Aorta (tissue), 5 donors: Measurements from ENCODE around the gene MOV10L1. TPM values are rescaled to one million over a fixed set of nuclear protein-coding genes. Genes with fewer than 3 reads are reported as not detected.
A peak's percentile ranks its signal among the peaks of the same experiment; 100 is the strongest.

Experiments used
- ATAC-seq: fragments of 200-7000 bp; cut with Tn5 transposase; one replicate; pipeline ENCODE4 v1.9.1; 2022; ENCODE audit warnings: moderate library complexity; ENCODE audit not compliant: low FRiP score
- DNase-seq, 2 donors: peaks; one replicate each; pipeline ENCODE4 v3.0.0-alpha.2; 2020
- H3K27ac ChIP-seq, 2 donors: one replicate each; pipeline ENCODE4 v1.5.1; 2013; ENCODE audit warnings: low read length in 2 of 2, mild to moderate bottlenecking in 2 of 2, moderate library complexity in 2 of 2, control low read depth in 1 of 2, inconsistent platforms in 1 of 2, low read depth in 1 of 2
- H3K27me3 ChIP-seq, 2 donors: one replicate each; pipeline ENCODE4 v1.6.1; 2013; ENCODE audit warnings: control low read depth in 1 of 2, low read length in 1 of 2, mild to moderate bottlenecking in 1 of 2, moderate library complexity in 1 of 2; ENCODE audit not compliant: insufficient read depth in 2 of 2, control insufficient read depth in 1 of 2
- H3K36me3 ChIP-seq, 2 donors: one replicate each; pipeline ENCODE4 v1.6.1; 2013; ENCODE audit warnings: control low read depth in 1 of 2, low read length in 1 of 2, mild to moderate bottlenecking in 1 of 2; ENCODE audit not compliant: insufficient read depth in 2 of 2, control insufficient read depth in 1 of 2
- H3K4me1 ChIP-seq, 2 donors: one replicate each; pipeline ENCODE4 v1.6.1; 2013; ENCODE audit warnings: low read length in 2 of 2, control low read depth in 1 of 2, mild to moderate bottlenecking in 1 of 2, moderate library complexity in 1 of 2; ENCODE audit not compliant: insufficient read depth in 2 of 2, control insufficient read depth in 1 of 2
- H3K4me3 ChIP-seq, 2 donors: one replicate each; pipeline ENCODE4 v1.5.1; 2013; ENCODE audit warnings: low read length in 2 of 2, control low read depth in 1 of 2, mild to moderate bottlenecking in 1 of 2
- H3K9me3 ChIP-seq: one replicate; pipeline ENCODE4 v1.6.1; 2013; ENCODE audit warnings: mild to moderate bottlenecking, low read length; ENCODE audit not compliant: control insufficient read depth
- WGBS, 2 donors: extraction: QIAGEN DNeasy Blood & Tissue Kit; methylation state at CpG; one replicate each; pipeline ENCODE4 v1.1.7; 2013; 5-methylcytosine and 5-hydroxymethylcytosine counted together
- intact Hi-C, 2 donors: fragments of 100-400 bp; cut with DNase I; formaldehyde crosslinking; loops; one replicate each; pipeline versions ENCODE4 v1.14.2 to v1.15.0; 2022
- polyA plus RNA-seq, 2 donors: library from polyadenylated mRNA; stranded (reverse); fragments of 200-250 nt; gene quantifications; one replicate each; pipeline ENCODE4 v1.2.3, GENCODE V29; 2013
- total RNA-seq, 2 donors: library from RNA; stranded (reverse); fragmentation: NEBNext Ultra II Directional; extraction: Animal tissue kit (Norgen Biotek cat#: 25700); gene quantifications; one replicate each; pipeline ENCODE4 v1.2.1, GENCODE V29; 2021
- donor health status: healthy with polysubstance abuse.
- donor health status: Bipolar disorder and iron deficiency.
- donor health status: DM: no; HTN: no; CAD: no.
- donor health status: DM: no; HTN: no; CAD: no.
- donor health status: DM: yes; HTN: yes; CAD: no.

The MOV10L1 gene
- total and polyA plus RNA-seq, 4 donors, result 0.10 to 4.2 (median 2.4) TPM

DNA sequence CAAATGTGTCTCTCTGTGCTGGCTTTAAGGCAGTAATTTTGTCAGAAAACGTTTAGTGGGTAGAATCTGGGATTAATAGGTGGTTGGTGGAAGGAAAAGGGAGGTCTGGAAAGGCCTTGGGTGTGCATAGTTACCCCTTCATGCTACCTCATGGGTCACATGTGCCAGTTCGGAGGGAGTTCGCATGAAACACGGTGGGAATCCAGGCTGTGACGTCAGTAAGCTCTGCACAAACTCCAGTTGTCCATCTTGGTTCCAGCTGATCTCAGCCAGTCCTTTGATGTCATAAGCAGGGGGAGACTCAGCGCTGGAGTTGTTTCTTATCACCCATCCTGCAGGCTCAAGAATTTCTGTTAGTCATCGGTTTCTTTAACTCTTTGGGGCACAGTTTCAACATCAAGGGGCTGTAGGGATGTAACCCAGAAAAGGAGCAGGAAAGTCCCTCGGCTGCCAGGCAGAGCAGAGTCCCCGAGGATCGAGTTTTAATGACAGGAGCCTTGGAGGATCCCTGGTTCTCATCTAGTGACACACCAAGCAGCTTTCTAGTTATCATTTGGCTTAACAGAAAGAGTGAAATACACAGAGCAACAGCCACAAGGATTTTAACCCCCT lies 28.9 kb downstream of the MOV10L1 start:
- ATAC-seq, result peak; percentile 30
- DNase-seq, result no peak
- Histone ChIP-seq H3K27ac (no peak overlapping the region), H3K9me3 (no peaks in the 10 kb centered on the region), H3K4me3 (no peak overlapping the region), H3K27me3 (no peaks in the 10 kb centered on the region), H3K4me1 (no peaks in the 10 kb centered on the region), H3K36me3 (no peaks in the 10 kb centered on the region)
- intact Hi-C loops, result no loop called here
- WGBS, 2 donors, result 5 to 11% methylated on average over 10 of the region's 10 CpGs

DNA sequence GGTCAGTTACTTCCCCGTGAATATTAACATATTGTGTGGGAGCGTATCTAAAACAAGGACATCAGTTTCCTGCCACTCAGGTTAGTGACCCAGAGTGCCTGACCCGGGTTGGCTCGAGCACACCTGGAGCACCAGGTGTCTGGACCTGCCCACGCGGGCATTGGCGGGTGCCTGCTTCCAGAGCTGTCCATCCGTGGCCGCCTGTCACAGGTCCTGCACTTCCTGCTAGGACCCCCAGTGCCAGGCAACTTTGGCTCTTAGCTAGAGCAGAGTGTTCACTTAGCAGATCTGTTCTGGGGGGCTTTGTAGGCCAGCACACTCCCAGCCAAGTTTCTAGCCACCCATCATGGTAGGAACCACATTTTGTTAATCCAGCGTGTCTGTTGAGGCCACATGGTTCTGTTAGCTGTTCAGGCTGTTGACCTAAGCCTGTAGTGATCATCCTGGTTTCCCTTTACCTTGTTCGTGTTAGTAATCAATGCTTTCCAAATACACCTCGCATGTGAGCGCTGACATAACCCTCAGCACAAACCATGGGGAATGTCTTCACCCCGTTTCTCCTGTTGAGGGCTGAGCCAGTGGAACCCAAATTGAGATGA lies 29.5 kb downstream of the MOV10L1 start:
- DNase-seq, result no peak
- Histone ChIP-seq H3K27ac (no peak overlapping the region), H3K9me3 (no peaks in the 10 kb centered on the region), H3K27me3 (no peaks in the 10 kb centered on the region), H3K36me3 (no peaks in the 10 kb centered on the region), H3K4me3 (no peak overlapping the region), H3K4me1 (no peaks in the 10 kb centered on the region)
- intact Hi-C loops, result no loop called here
- no peak for ATAC-seq
- 79 to 80% methylated on average over 14 of the region's 14 CpGs for WGBS, 2 donors

DNA sequence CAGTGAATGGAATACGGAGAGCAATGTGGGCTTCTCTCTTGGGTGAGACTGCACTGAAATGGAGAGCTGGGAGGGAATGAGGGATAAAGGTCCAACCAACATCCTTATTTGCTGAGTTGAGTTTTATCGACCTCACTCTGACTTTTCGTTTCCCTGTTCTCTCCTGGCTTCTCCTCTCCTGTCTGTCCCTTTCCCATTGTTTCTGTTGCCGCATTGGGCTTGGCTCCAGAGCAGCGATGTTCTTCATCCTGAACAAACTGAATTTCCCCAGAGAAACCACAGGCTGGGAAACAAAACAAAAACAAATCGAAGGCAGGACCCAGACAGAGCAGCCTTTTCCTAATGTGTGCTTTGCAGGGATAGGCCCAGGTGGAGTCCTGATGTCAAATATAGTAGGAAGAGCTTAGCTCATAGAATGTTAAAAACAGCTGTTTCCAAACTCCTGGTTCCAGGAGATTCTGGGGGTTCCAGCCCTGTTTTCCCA lies 30.0 kb downstream of the MOV10L1 start:
- Histone ChIP-seq H3K4me1 (no peaks in the 10 kb centered on the region), H3K27ac (no peak overlapping the region), H3K27me3 (no peaks in the 10 kb centered on the region), H3K36me3 (no peaks in the 10 kb centered on the region), H3K9me3 (no peaks in the 10 kb centered on the region), H3K4me3 (no peak overlapping the region)
- intact Hi-C loops, result no loop called here
- ATAC-seq (no peak), DNase-seq (no peak)
- WGBS, 2 donors, result 10 to 19% methylated on average over 6 of the region's 6 CpGs

DNA sequence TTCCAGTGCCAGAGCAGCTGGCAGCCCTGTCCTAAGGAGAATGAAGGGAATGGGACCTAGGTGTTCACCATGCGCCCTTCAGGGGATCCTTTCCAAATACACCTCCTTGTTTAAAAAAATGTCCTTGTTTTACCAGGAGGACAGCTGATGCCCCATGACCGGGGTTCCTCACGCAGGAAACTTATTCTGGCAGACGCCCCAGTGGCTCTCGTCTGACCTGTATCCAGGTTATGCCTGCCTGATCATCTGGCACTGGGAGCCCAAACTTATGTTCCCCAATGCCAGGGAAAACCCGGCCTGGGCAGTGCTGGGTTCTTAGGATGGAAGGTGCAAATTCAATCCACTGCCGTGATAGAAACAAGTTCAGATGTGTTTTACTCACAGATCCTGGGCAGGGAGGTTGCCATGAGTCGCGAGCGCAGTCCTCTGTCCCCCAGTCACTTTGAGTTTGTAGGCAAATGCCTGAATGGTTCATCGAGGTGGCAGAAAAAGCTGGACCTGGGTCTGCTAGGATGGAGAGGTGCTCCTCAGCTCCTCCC lies 31.5 kb downstream of the MOV10L1 start:
- Histone ChIP-seq H3K36me3 (no peaks in the 10 kb centered on the region), H3K9me3 (no peaks in the 10 kb centered on the region), H3K4me3 (no peak overlapping the region), H3K27me3 (no peaks in the 10 kb centered on the region), H3K27ac (no peak overlapping the region), H3K4me1 (no peaks in the 10 kb centered on the region)
- 81 to 90% methylated on average over 11 of the region's 11 CpGs for WGBS, 2 donors
- intact Hi-C loops, result no loop called here
- ATAC-seq (no peak), DNase-seq (peak in 1 of 2 donors; percentile 43)

DNA sequence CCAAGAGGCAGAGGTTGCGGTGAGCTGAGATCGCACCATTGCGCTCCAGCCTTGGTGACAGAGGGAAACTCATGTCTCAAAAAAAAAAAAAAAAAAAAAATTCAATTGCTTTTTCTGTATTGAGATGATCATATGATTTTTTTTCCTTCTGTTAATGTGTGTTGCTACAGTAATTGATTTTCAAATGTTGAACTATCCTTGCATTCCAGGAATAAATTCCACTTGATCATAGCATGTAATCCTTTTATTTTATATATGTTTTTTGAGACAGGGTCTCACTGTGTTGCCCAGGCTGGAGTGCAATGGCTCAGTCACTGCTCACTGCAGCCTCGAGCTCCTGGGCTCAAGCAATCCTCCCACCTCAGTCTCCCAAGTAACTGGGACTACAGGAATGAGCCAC lies 33.3 kb downstream of the MOV10L1 start:
- no peaks in the 10 kb centered on the region for H3K36me3 ChIP-seq
- ATAC-seq, result no peak
- WGBS, 2 donors, result 95 to 98% methylated on average over 4 of the region's 4 CpGs
- intact Hi-C loops, result no loop called here
- H3K27me3 ChIP-seq, result no peaks in the 10 kb centered on the region
- no peaks in the 10 kb centered on the region for H3K9me3 ChIP-seq
- no peaks in the 10 kb centered on the region for H3K4me1 ChIP-seq
- no peak overlapping the region for H3K27ac ChIP-seq
- no peak overlapping the region for H3K4me3 ChIP-seq
- DNase-seq, result no peak

DNA sequence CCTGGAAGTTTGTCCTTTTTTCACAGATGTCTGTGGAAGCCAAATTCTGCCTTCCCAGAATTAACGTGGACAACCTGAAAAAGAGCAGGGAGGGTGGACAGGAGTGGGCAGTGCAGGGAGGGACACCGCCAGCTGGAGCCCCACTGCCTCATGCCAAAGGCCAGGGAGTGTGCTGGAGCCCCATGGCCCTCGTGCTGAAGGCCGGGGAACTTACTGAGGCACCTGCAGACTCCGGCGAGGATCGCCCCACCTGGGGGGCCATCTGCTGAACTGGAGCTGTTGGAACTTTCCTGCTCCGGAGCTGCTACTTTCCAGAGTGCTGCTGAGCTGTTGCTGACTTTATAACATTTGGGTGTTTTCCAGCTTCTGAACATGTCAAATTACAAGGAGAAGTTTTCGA lies 35.2 kb downstream of the MOV10L1 start:
- Histone ChIP-seq H3K4me3 (no peak overlapping the region), H3K27me3 (no peaks in the 10 kb centered on the region), H3K36me3 (no peaks in the 10 kb centered on the region), H3K27ac (no peak overlapping the region), H3K9me3 (no peaks in the 10 kb centered on the region), H3K4me1 (no peaks in the 10 kb centered on the region)
- DNase-seq (peak in 1 of 2 donors; percentile 28), ATAC-seq (no peak)
- WGBS, 2 donors, result 73 to 77% methylated on average over 9 of the region's 9 CpGs
- intact Hi-C loops, result no loop called here

DNA sequence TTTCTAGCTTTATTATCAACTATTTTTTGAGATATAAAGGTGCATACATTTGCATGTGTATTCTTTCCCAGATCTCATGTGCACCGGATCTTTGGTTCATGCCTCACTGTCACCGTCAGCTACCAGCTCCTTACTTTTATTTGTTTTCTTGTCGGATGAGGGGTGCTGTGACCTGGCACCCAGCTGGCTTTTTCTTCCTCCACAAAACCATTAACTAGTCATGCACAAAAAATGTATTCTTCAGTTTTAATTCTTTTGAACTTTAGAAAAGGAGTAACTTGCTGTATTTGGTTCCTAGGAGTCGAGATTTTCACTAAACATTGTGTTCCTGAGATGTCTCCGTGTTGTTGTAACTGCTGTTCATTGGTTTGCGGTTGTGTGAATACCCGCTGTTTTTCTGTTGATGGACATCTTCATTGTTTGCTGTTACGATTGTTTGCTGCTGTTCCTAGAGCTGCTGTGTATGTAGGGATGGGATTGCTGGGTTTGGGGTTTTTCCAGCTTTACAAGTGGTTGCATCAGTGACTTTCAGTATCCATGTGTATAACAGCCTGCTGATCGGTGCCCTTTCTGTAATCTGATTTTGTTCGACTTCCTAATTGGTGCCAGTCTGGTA lies 39.4 kb downstream of the MOV10L1 start:
- WGBS, 2 donors, result 91 to 92% methylated on average over 10 of the region's 10 CpGs
- H3K27ac ChIP-seq, result no peak overlapping the region
- no peak for ATAC-seq

DNA sequence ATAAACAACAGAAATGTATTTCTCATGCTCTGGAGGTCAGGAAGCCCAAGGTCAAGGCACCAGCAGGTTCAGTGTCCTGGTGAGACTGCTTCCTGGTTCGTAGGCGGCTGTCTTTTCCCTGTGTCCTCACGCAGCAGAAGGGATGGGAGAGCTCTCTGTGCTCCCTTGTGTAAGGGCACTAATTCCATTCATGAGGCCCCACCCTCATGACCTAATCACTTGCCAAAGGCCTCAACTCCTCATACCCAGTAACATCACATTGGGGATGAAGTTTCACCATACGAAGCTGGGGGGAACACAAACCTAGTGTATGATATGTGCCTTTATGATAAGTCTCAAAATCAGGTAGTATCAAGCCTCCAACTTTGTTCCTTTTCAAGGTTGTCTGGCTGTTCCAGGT lies 42.1 kb downstream of the MOV10L1 start:
- Histone ChIP-seq H3K36me3 (no peaks in the 10 kb centered on the region), H3K4me1 (no peaks in the 10 kb centered on the region), H3K4me3 (no peak overlapping the region), H3K9me3 (peaks cover 3% of the 10 kb centered on the region), H3K27ac (no peak overlapping the region), H3K27me3 (no peaks in the 10 kb centered on the region)
- DNase-seq (peak in 1 of 2 donors; percentile 45), ATAC-seq (no peak)
- 97% methylated on average over 4 of the region's 4 CpGs for WGBS, 2 donors
- intact Hi-C loops, result no loop called here

More for the DNA sequence above, 39.4 kb downstream of the MOV10L1 start:
- H3K9me3 ChIP-seq, result peaks cover 3% of the 10 kb centered on the region
- no peaks in the 10 kb centered on the region for H3K4me1 ChIP-seq
- H3K36me3 ChIP-seq, result no peaks in the 10 kb centered on the region
- H3K4me3 ChIP-seq, result no peak overlapping the region
- no peaks in the 10 kb centered on the region for H3K27me3 ChIP-seq
- no peak for DNase-seq
- intact Hi-C loops, result no loop called here
